ENCODE measurements around the gene ZBTB49.

The ZBTB49 gene

GRCh38 chr4:4358093-4358854 is 68.2 kb downstream of the ZBTB49 start:
- H3K9me2 ChIP-seq (replicated peaks; ENCODE audit: low read depth, low read length), result no peaks in the 10 kb centered on the region
- no peaks in the 10 kb centered on the region for H3K4me1 ChIP-seq (ENCODE audit: insufficient read depth, low read length, poor library complexity, severe bottlenecking)
- H3K4me3 ChIP-seq (ENCODE audit: low read length, poor library complexity, severe bottlenecking), result no peak overlapping the region
- no peak overlapping the region for H3K9ac ChIP-seq (ENCODE audit: low read depth, low read length, poor library complexity, severe bottlenecking)
- H3K4me2 ChIP-seq (ENCODE audit: low read depth, low read length, poor library complexity, severe bottlenecking), result no peak overlapping the region
- no peaks in the 10 kb centered on the region for H3K27me3 ChIP-seq (ENCODE audit: insufficient read depth, low read length, poor library complexity, severe bottlenecking)
- no peaks in the 10 kb centered on the region for H3F3A ChIP-seq (ENCODE audit: low read depth)
- no peaks in the 10 kb centered on the region for H3K79me2 ChIP-seq (ENCODE audit: insufficient read depth, low read length)
- H3K36me3 ChIP-seq (ENCODE audit: insufficient read depth, low read length), result no peaks in the 10 kb centered on the region
- no peaks in the 10 kb centered on the region for H4K20me1 ChIP-seq (ENCODE audit: insufficient read depth, low read length, poor library complexity, severe bottlenecking)
- no peak overlapping the region for H2AFZ ChIP-seq (ENCODE audit: low read length)
- no peaks in the 10 kb centered on the region; the same call in 1 of the 2 replicates for H3K9me3 ChIP-seq (ENCODE audit: insufficient read depth, low read depth, low read length)
- TF ChIP-seq EZH2phosphoT487 (IDR thresholded peaks at IDR 0.05; ENCODE audit: borderline replicate concordance) (no peak), CTCF (conservative IDR thresholded peaks at IDR 0.05; ENCODE audit: low read length) (peak; percentile 42)

- no peaks in the 10 kb centered on the region for H3K9me2 ChIP-seq (replicated peaks; ENCODE audit: low read depth, low read length)
- no peak overlapping the region for H3K4me3 ChIP-seq (ENCODE audit: low read length, poor library complexity, severe bottlenecking)
- H3K9ac ChIP-seq (ENCODE audit: low read depth, low read length, poor library complexity, severe bottlenecking), result no peak overlapping the region
- H3F3A ChIP-seq (ENCODE audit: low read depth), result no peaks in the 10 kb centered on the region
- H2AFZ ChIP-seq (ENCODE audit: low read length), result no peak overlapping the region
- H3K4me1 ChIP-seq (ENCODE audit: insufficient read depth, low read length, poor library complexity, severe bottlenecking), result no peaks in the 10 kb centered on the region
- no peaks in the 10 kb centered on the region for H3K27me3 ChIP-seq (ENCODE audit: insufficient read depth, low read length, poor library complexity, severe bottlenecking)
- no peaks in the 10 kb centered on the region; the same call in 1 of the 2 replicates for H3K9me3 ChIP-seq (ENCODE audit: insufficient read depth, low read depth, low read length)
- TF ChIP-seq CTCF (conservative IDR thresholded peaks at IDR 0.05; ENCODE audit: low read length) (no peak), EZH2phosphoT487 (IDR thresholded peaks at IDR 0.05; ENCODE audit: borderline replicate concordance) (no peak)
- H3K4me2 ChIP-seq (ENCODE audit: low read depth, low read length, poor library complexity, severe bottlenecking), result no peak overlapping the region
- H4K20me1 ChIP-seq (ENCODE audit: insufficient read depth, low read length, poor library complexity, severe bottlenecking), result no peaks in the 10 kb centered on the region
- H3K36me3 ChIP-seq (ENCODE audit: insufficient read depth, low read length), result no peaks in the 10 kb centered on the region
- H3K79me2 ChIP-seq (ENCODE audit: insufficient read depth, low read length), result no peaks in the 10 kb centered on the region
These were observed 71.8 kb downstream of the ZBTB49 start for GRCh38 chr4:4361883-4362282.

GRCh38 chr4:4362991-4363697 is 73.1 kb downstream of the ZBTB49 start:
- H3K9me3 ChIP-seq (ENCODE audit: insufficient read depth, low read depth, low read length), result no peaks in the 10 kb centered on the region; the same call in 1 of the 2 replicates
- TF ChIP-seq CTCF (conservative IDR thresholded peaks at IDR 0.05; ENCODE audit: low read length), result no peak
- no peak for TF ChIP-seq EZH2phosphoT487 (IDR thresholded peaks at IDR 0.05; ENCODE audit: borderline replicate concordance)

More at GRCh38 chr4:4362991-4363697, 73.1 kb downstream of the ZBTB49 start:
- H3K79me2 ChIP-seq (ENCODE audit: insufficient read depth, low read length), result no peaks in the 10 kb centered on the region
- H4K20me1 ChIP-seq (ENCODE audit: insufficient read depth, low read length, poor library complexity, severe bottlenecking), result no peaks in the 10 kb centered on the region
- H3K4me2 ChIP-seq (ENCODE audit: low read depth, low read length, poor library complexity, severe bottlenecking), result no peak overlapping the region
- H3K9me2 ChIP-seq (replicated peaks; ENCODE audit: low read depth, low read length), result no peaks in the 10 kb centered on the region
- H3K9ac ChIP-seq (ENCODE audit: low read depth, low read length, poor library complexity, severe bottlenecking), result no peak overlapping the region
- H3K4me3 ChIP-seq (ENCODE audit: low read length, poor library complexity, severe bottlenecking), result no peak overlapping the region
- H3K27me3 ChIP-seq (ENCODE audit: insufficient read depth, low read length, poor library complexity, severe bottlenecking), result no peaks in the 10 kb centered on the region
- no peak overlapping the region for H2AFZ ChIP-seq (ENCODE audit: low read length)
- H3F3A ChIP-seq (ENCODE audit: low read depth), result no peaks in the 10 kb centered on the region
- no peaks in the 10 kb centered on the region for H3K4me1 ChIP-seq (ENCODE audit: insufficient read depth, low read length, poor library complexity, severe bottlenecking)
- no peaks in the 10 kb centered on the region for H3K36me3 ChIP-seq (ENCODE audit: insufficient read depth, low read length)
